Activated T-cell treated with anti-CD3 and anti-CD28 coated beads, Interleukin-2, amount 50 U/mL, for 24 hours (primary cell): Measurements from ENCODE around the gene RAB7A.

Source experiments
- DNase-seq: peaks from one replicate; pipeline ENCODE4 v3.0.0-alpha.2; 2020
- H3K27ac Mint-ChIP-seq: 2 replicates; pipeline ENCODE4 v1.8.0; 2020; ENCODE audit warnings: mild to moderate bottlenecking, mixed read lengths
- H3K27me3 Mint-ChIP-seq: 2 replicates; pipeline ENCODE4 v1.8.0; 2020; ENCODE audit warnings: mixed read lengths
- H3K36me3 Mint-ChIP-seq: 2 replicates; pipeline ENCODE4 v1.8.0; 2020; ENCODE audit warnings: low read depth, mixed read lengths
- H3K4me1 Mint-ChIP-seq: 2 replicates; pipeline ENCODE4 v1.8.0; 2020; ENCODE audit warnings: low read depth, mixed read lengths
- H3K4me3 Mint-ChIP-seq: 2 replicates; pipeline ENCODE4 v1.8.0; 2020; ENCODE audit warnings: mild to moderate bottlenecking, moderate library complexity, mixed read lengths
- H3K9me3 Mint-ChIP-seq: 2 replicates; pipeline ENCODE4 v1.8.0; 2020; ENCODE audit warnings: mixed read lengths

RAB7A gene

DNA sequence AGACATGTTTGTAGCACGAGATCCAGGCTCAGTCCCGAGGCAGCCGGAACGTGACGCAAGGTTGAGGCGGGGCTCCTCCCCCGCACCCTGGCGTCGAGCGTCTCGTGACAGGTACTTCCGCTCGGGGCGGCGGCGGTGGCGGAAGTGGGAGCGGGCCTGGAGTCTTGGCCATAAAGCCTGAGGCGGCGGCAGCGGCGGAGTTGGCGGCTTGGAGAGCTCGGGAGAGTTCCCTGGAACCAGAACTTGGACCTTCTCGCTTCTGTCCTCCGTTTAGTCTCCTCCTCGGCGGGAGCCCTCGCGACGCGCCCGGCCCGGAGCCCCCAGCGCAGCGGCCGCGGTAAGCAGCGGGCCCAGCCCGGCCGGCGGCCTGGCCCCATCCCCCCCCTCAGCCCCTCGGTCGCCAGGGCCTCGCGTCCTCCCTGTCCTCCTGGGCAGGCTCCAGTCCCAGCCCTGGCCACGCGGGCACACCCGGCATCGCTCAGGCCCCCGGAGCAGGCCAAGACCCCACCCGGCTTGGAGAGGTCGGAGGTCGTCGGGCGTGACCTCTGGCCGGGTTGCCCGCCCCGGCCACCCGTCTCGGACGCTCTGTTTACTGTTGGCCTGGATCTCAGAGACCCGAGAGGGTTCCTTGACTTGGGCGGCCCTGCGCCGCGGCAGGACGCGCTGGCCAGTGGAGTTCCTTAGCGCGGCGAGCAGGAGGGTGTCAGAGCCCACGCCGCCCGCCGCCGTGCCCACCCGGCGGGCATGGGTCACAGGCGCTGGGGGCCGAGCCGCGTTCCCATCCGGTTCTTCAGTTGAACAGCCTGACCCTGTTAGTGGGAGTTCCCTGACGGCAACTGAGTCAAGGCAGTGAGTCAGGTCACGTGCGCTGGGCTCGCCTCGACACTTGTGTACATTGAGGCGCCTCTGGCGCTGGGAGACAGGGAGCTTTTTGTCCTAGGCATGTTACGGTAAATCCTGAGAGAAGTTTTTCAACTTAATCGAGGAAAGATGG is at the start of gene RAB7A:
TSS of gene RAB7A (plus strand) at position 161 of the 994 bp plus-strand sequence. CDS start 69,185 bp downstream, outside the sequence.
- peak within 1 kb of the TSS; percentile 94 for H3K27ac Mint-ChIP-seq
- H3K9me3 Mint-ChIP-seq, result no peaks in the 10 kb centered on the region
- peak within 1 kb of the TSS; percentile 89 for H3K4me3 Mint-ChIP-seq
- peaks cover 49% of the 10 kb centered on the region for H3K36me3 Mint-ChIP-seq
- H3K4me1 Mint-ChIP-seq, result peaks cover 58% of the 10 kb centered on the region
- H3K27me3 Mint-ChIP-seq, result no peaks in the 10 kb centered on the region
- DNase-seq, result peak; percentile 97

DNA sequence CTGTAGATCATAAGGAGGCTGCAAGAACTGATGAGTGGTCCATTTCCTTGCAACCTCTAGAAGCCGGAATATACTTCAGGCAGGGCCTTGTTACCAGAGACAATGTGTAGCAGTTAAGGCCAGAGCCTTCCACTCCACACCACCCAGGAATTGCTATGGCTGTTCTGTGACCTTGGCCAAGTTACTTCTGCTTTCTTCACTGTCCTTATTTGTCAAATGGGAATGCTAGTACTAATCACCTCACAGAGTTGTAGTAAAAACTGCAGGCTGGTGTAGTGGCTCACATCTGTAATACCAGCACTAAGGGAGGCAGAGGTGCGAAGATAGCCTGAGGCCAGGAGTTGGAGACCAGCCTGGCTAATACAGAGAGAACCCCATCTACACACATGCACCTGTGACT is 46.6 kb upstream of the RAB7A start:
- no peaks in the 10 kb centered on the region for H3K9me3 Mint-ChIP-seq
- peak overlapping the region; percentile 98 for H3K27ac Mint-ChIP-seq
- H3K4me1 Mint-ChIP-seq, result peaks cover 41% of the 10 kb centered on the region
- H3K4me3 Mint-ChIP-seq, result peak overlapping the region; percentile 89
- DNase-seq, result no peak
- peaks cover 7% of the 10 kb centered on the region for H3K36me3 Mint-ChIP-seq
- H3K27me3 Mint-ChIP-seq, result no peaks in the 10 kb centered on the region

DNA sequence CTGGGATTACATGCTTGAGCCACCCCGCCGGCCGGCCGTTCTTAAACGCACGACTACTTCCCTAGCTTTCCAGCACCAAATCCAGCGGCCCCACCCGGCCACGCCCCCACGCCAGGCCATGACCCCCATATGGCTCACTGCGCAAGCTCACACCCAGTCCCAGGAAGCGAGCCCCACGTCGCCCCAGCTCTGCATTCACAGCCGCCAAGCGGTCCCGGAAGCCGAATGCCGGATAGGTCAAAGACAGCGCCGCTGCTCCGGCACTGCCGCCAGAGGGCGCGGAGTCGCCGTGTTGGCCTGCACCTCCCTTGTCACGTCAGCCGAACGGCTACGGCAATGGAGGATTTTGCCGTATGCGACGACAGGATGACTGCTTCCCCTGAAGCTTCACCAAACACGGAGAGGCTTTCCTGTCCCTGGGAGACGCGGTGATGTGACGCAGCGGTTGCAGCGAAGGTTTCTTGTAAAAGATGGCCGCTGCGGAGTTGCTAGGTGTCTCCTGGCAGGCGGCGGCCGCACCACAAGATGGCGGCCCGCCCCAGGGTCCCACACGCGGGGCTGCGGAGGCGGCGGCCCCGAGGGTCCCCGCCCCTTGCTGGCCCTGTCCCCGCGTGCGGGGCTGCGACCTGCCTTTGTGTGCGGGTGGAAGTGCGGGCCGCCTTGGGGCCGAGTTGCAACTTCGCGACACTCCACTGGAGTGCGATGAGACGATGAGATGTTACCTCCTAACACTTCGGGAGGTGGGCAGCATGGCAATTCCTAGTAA is 45.2 kb upstream of the RAB7A start:
- Mint-ChIP-seq H3K27ac (peak overlapping the region; percentile 98), H3K4me3 (peak overlapping the region; percentile 89), H3K27me3 (no peaks in the 10 kb centered on the region), H3K4me1 (peaks cover 36% of the 10 kb centered on the region), H3K36me3 (peaks cover 7% of the 10 kb centered on the region), H3K9me3 (no peaks in the 10 kb centered on the region)
- DNase-seq, result peak; percentile 97

DNA sequence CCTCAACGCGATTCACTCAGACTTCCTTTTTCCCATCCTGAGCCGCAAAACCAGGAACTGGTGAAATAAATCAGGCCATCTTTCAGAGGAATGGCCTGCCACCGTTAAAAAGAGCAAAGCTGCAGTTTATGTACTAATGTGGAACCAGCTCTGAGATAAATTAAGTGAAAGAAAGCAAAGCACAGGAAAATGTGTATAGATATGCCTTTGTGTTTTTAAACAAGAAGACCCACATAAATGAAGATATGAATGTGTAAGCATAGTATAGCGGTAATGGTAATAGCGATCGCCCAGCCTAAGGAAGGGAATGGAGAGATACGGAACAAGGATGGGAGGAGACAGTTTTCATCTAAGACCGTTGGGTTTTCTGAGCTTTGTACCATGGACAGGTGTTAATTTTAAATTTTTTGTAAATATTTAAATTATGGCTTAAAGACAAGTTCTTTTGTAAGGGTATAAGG is 44.6 kb upstream of the RAB7A start:
- DNase-seq, result no peak
- Mint-ChIP-seq H3K27me3 (no peaks in the 10 kb centered on the region), H3K27ac (peak overlapping the region; percentile 98), H3K4me1 (peaks cover 35% of the 10 kb centered on the region), H3K9me3 (no peaks in the 10 kb centered on the region), H3K36me3 (peaks cover 7% of the 10 kb centered on the region), H3K4me3 (peak overlapping the region; percentile 89)

DNA sequence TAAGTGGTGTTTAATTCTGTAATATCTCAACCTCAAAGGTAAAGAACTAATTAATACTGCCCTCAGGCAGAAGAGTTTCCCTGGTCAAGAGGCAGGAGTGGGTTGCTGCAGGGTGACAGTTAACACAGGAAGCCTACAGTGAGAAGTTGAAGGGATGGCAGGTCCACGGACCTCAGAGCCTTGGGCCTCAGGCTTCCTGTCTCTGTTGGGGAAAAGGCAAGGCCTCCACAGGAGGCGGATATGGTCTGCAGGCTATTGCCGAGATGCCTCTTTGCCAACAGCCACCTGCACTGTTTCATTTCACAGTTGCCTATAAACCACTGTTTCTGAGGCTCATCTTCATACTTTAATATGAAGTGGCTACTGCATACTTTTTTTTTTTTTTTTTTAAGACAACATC is 42.0 kb upstream of the RAB7A start:
- no peak overlapping the region for H3K4me3 Mint-ChIP-seq
- no peak for DNase-seq
- no peaks in the 10 kb centered on the region for H3K9me3 Mint-ChIP-seq
- no peak overlapping the region for H3K27ac Mint-ChIP-seq
- H3K27me3 Mint-ChIP-seq, result no peaks in the 10 kb centered on the region
- H3K4me1 Mint-ChIP-seq, result peaks cover 35% of the 10 kb centered on the region
- H3K36me3 Mint-ChIP-seq, result peaks cover 7% of the 10 kb centered on the region

DNA sequence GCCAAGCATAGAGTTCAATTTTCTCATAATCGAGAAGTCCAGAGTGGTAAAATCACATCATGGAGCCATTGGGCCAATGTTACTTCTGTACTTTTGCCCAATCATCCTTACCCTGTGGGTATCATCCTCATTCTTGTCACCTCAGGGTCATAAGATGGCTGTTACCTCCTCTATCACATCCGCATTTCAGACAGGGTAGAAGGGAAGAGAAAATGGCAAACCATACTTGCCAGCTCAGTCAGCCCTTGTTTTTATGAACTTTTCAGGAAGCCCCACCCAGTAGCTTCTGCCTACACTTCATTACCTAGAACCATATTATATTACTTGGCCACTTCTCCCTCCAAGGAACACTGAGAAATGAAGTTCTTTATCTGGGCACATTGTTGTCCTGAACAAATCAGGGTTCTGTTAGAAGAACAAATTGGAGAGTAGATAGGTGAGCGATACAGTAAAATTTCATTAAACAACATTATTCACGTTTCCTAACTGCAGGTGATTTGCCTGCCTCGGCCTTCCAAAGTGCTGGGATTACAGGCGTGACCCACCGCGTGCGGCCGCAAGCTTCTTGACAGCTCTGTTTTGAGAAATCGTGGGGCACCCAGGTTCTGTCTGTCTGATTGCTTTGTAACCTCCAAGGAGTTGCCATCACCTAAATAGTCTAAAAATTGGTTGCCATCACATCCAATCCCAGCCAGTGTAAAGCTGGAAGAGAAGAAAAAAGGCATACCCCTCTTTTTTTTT is 40.8 kb upstream of the RAB7A start:
- no peak overlapping the region for H3K4me3 Mint-ChIP-seq
- H3K4me1 Mint-ChIP-seq, result peaks cover 26% of the 10 kb centered on the region
- no peaks in the 10 kb centered on the region for H3K27me3 Mint-ChIP-seq
- peak overlapping the region; percentile 15 for H3K27ac Mint-ChIP-seq
- DNase-seq, result no peak
- no peaks in the 10 kb centered on the region for H3K9me3 Mint-ChIP-seq
- H3K36me3 Mint-ChIP-seq, result peaks cover 7% of the 10 kb centered on the region

DNA sequence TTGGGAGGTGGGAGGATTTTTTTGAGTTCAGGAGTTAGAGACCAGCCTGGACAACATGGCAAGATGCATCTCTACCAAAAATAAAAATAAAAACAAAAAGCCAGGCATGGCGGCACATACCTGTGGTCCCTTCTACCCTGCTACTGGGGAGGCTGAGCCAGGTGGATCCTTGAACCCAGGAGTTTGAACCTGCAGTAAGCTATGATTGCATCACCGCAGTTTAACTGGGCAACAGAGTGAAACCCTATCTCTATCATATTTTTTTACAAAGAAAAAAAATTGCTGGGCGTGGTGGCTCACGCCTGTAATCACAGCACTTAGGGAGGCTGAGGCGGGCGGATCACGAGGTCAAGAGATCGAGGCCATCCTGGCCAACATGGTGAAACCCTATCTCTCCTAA is 39.5 kb upstream of the RAB7A start:
- H3K9me3 Mint-ChIP-seq, result no peaks in the 10 kb centered on the region
- no peaks in the 10 kb centered on the region for H3K36me3 Mint-ChIP-seq
- no peaks in the 10 kb centered on the region for H3K27me3 Mint-ChIP-seq
- no peak for DNase-seq
- peaks cover 17% of the 10 kb centered on the region for H3K4me1 Mint-ChIP-seq
- no peak overlapping the region for H3K27ac Mint-ChIP-seq
- H3K4me3 Mint-ChIP-seq, result no peak overlapping the region

DNA sequence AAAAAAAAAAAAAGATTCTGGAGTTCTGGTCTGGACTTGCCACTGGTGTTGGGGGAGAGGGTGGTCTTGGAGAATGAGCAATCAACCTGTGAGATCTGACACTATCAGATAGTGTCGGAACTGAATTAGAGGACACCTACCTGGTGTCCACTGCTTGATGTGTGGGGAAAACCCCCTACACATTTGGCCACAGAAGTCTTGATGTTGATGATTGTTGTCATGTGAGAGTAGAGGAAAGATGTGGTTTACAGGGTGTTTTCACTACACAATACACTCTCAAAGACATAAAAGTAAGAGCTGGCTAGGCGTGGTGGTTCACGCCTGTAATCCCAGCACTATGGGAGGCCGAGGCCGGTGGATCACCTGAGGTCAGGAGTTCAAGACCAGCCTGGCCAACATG is 36.9 kb upstream of the RAB7A start:
- Mint-ChIP-seq H3K27ac (no peak overlapping the region), H3K36me3 (no peaks in the 10 kb centered on the region), H3K4me3 (no peak overlapping the region), H3K9me3 (no peaks in the 10 kb centered on the region), H3K4me1 (peaks cover 6% of the 10 kb centered on the region), H3K27me3 (no peaks in the 10 kb centered on the region)
- DNase-seq, result no peak

DNA sequence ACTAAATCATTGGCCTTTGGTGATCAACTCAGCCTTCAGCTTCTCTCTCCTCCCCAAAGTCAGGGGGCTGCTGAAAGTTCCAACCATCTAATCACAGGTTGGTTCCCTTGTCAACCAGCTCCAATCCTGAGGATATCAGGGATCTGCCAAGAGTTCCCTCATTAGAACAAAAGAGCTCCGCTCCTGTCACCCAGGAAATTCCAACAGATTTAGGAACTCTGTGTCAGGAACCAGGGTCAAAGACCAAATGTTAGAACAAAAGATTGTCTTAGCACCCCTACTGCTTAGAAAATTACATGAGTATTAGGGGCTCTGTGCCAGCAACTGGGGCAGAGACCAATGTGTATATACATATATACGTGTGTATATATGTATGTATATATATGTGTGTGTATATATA is 32.3 kb upstream of the RAB7A start:
- Mint-ChIP-seq H3K36me3 (no peaks in the 10 kb centered on the region), H3K4me3 (no peak overlapping the region), H3K27me3 (peaks cover 4% of the 10 kb centered on the region), H3K4me1 (peaks cover 2% of the 10 kb centered on the region), H3K9me3 (no peaks in the 10 kb centered on the region), H3K27ac (no peak overlapping the region)
- no peak for DNase-seq

DNA sequence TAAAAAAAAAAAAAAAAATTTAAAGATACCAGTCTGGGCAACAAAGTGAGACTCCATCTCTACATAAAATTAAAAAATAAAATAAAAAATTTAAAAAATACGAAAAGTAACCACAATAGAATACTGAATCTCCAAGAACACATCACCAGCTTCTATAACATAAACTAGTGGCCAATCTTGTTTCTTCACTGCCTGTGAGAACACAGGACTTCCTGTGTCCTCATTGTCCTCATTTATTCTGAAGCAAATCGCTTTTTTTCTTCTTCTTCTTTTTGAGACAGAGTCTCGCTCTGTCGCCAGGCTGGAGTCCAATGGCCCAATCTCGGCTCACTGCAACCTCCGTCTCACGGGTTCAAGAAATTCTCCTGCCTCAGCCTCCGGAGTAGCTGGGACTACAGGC is 28.6 kb upstream of the RAB7A start:
- Mint-ChIP-seq H3K36me3 (no peaks in the 10 kb centered on the region), H3K4me1 (peaks cover 4% of the 10 kb centered on the region), H3K27ac (no peak overlapping the region), H3K4me3 (peak overlapping the region; percentile 18), H3K27me3 (peaks cover 4% of the 10 kb centered on the region), H3K9me3 (no peaks in the 10 kb centered on the region)
- DNase-seq, result no peak

DNA sequence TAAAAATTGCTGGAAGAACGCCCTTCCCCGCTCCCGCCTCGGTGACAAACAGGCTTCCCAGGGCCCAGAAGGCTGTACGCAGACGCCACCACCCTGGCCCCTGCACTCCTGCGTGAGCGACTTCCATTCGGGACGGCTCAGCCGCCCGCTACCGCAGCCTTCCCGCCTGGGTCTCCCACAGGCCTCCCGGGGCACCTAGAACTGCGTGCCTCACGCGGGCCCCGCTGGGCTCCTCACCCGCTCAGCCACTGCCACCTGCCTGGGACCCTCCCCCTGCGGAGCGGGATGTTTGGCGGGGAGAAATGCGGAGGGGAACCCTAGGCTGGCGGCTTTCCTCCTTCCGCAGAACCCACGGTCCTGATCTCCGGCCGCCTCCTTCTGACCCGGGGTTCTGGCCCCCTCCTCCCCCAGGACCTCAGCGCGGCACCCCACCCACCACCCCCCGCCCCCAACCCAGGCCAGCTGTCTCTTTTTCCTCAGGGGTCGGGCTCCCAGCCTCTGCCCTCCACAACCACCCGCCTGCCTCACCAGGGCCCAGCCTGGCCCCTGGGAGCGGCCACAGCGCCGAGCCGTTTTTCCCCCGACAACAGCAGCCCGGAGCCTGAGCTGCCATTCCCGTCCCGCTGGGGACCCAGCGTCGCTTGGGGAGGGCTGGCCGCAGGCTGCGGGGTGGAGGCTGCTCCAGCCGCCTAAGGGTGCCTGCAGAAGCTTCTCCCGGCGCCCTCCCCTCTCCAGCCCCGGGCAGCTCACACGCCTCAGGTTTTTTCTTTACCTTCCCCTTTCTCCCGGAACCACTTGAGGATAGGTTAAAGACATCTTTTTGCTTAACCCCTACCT is 27.6 kb upstream of the RAB7A start:
- Mint-ChIP-seq H3K36me3 (no peaks in the 10 kb centered on the region), H3K4me1 (peaks cover 4% of the 10 kb centered on the region), H3K27me3 (peaks cover 4% of the 10 kb centered on the region), H3K27ac (peak overlapping the region; percentile 57), H3K4me3 (peak overlapping the region; percentile 60), H3K9me3 (no peaks in the 10 kb centered on the region)
- peak; percentile 56 for DNase-seq

DNA sequence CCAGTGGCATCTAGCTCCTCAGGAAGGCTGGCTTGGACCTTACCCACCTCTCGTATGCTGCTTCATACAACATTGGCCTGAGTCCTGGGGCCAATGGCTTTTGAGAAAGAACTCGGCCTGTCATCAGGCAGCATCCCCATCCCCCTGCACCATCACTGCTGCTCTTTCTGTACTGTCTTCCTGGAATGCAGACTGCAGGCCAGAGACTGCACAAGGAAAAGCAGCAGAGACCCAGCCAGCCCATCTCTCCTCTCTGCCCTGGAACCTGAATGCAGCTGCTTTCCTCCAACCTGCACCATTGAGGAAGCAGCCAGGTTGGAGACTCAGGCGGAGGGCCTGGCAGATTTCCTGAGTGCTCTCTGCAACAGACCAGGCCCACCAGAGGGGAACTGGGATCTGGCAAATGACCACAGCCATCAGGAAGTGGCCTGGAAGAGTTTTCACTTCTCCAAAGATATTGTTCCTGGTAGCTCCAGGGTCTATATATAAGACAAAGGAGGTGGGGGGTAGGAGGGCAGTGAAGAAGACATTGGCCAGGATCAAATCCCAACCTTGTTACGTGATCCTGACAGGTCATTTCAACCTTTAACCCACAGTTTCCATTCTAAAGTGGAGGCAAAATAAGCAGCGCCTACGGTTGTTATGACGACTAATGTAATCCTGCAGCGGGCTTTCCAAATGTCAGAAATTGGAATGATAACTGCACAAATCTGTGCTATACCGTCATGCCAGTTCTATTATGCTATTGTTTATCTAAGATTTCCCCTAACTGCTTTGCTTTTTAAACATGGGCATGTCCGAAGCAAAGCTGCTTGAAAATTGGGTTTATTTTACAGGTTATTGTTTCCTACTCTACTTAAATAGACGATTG is 24.4 kb upstream of the RAB7A start:
- Mint-ChIP-seq H3K4me3 (no peak overlapping the region), H3K27ac (no peak overlapping the region), H3K9me3 (no peaks in the 10 kb centered on the region), H3K4me1 (peaks cover 4% of the 10 kb centered on the region), H3K27me3 (peaks cover 4% of the 10 kb centered on the region), H3K36me3 (no peaks in the 10 kb centered on the region)
- DNase-seq, result no peak

DNA sequence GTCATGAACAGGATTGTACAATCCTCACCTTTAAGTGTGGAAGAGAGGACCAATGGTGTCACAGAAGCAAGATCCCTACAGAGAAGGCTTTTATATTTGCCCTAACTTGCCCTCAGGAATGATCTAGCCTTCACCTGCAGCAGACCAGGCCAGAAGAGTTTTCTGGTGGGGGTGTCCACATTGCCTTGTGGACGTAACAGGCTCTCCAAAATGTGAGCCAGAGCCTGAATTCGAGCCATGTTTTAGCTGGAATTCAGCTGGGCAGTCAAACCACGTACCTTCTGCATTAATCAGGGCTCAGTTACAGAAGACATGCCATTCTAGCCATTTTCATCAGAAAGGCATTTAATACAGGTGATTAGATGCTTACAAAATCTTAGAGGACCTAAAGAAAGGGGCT is 23.6 kb upstream of the RAB7A start:
- no peak for DNase-seq
- Mint-ChIP-seq H3K4me1 (peaks cover 3% of the 10 kb centered on the region), H3K36me3 (no peaks in the 10 kb centered on the region), H3K4me3 (no peak overlapping the region), H3K27ac (no peak overlapping the region), H3K27me3 (peaks cover 4% of the 10 kb centered on the region), H3K9me3 (no peaks in the 10 kb centered on the region)
